ENCODE data around the gene ARIH2. TPM values are rescaled to one million over a fixed set of nuclear protein-coding genes. Genes with fewer than 3 reads are reported as not detected.

Gene ARIH2
- total and polyA plus RNA-seq, 9 of the 15 experiments (the other 6 are each of a cell fraction or from before 2014, with no cell fraction given) = 27.0 to 120 (median 108) TPM

GRCh38 chr3:49020330-49021212, 101.9 kb downstream of the ARIH2 start (continued):
- TF ChIP-seq MAZ (CRISPR knock-in tag; conservative IDR thresholded peaks at IDR 0.05 in 1 of 2, IDR thresholded peaks at IDR 0.05 in 1 of 2) (peak in 1 of 2 experiments; percentile 31; a peak in 1 of 4 replicates), IRF1 (CRISPR knock-in tag; IDR thresholded peaks at IDR 0.05; ENCODE audit: borderline replicate concordance) (0 out of 2 replicates have a peak, but pooled peaks have one; percentile 39), ZNF133 (CRISPR knock-in tag; IDR thresholded peaks at IDR 0.05) (no peak), TFAP4 (CRISPR knock-in tag; IDR thresholded peaks at IDR 0.05; ENCODE audit: borderline replicate concordance) (no peak), TGIF2 (CRISPR knock-in tag; IDR thresholded peaks at IDR 0.05) (0 out of 2 replicates have a peak, but pooled peaks have one; percentile 75), ZNF740 (CRISPR knock-in tag; IDR thresholded peaks at IDR 0.05) (peak; percentile 23; the same call in 1 of the 2 replicates), ZNF740 (tag; IDR thresholded peaks at IDR 0.05) (no peak), BCLAF1 (IDR thresholded peaks at IDR 0.05; ENCODE audit: borderline replicate concordance in 1 of 2, control insufficient read depth in 1 of 2, low read depth in 2 of 2, low read length in 1 of 2) (no peak), JUNB (CRISPR knock-in tag; conservative IDR thresholded peaks at IDR 0.05) (no peak), TAF1 (IDR thresholded peaks at IDR 0.05; ENCODE audit: control insufficient read depth, extremely low read depth, insufficient read depth, low read length, severe bottlenecking) (no peak), FOXK2 (conservative IDR thresholded peaks at IDR 0.05 in 1 of 2, IDR thresholded peaks at IDR 0.05 in 1 of 2; ENCODE audit: low read depth in 2 of 2) (0 out of 4 replicates have a peak, but pooled peaks of 1 of the 2 experiments have one; percentile 20), TSHZ1 (CRISPR knock-in tag; IDR thresholded peaks at IDR 0.05) (no peak), ID3 (CRISPR knock-in tag; IDR thresholded peaks at IDR 0.05) (no peak), ID3 (tag; IDR thresholded peaks at IDR 0.05) (no peak)
